Tibial nerve (tissue), 4 donors: ENCODE measurements around the gene ABCA7.

Source experiments
- CTCF ChIP-seq, 5 experiments: fragments of 200-600 bp in 3 of 5; fragments of 450-650 bp in 2 of 5; sonication (generic) in 3 of 5; IDR thresholded peaks; one replicate each; pipeline ENCODE4 v1.5.1; 2016 to 2019; ENCODE audit warnings: antibody characterized with exemption in 5 of 5, mild to moderate bottlenecking in 3 of 5, moderate library complexity in 2 of 5
- EP300 ChIP-seq, 2 donors: sonication (generic); formaldehyde crosslinking; IDR thresholded peaks; one replicate each; pipeline ENCODE4 v1.6.1; 2017; ENCODE audit warnings: antibody characterized with exemption in 2 of 2, mild to moderate bottlenecking in 1 of 2
- POLR2A ChIP-seq, 2 donors: fragments of 450-650 bp; IDR thresholded peaks; one replicate each; pipeline ENCODE4 v1.6.1; 2017; ENCODE audit warnings: antibody characterized with exemption in 2 of 2, mild to moderate bottlenecking in 2 of 2, moderate library complexity in 2 of 2

- TF ChIP-seq EP300 (IDR thresholded peaks at IDR 0.05), result no peak
- no peak for TF ChIP-seq CTCF (IDR thresholded peaks at IDR 0.05)
- TF ChIP-seq POLR2A (IDR thresholded peaks at IDR 0.05), result no peak
Observed at GRCh38 chr19:1017906-1018305, 22.0 kb upstream of the ABCA7 start.
